ENCODE measurements around the gene ACTMAP.

- TF ChIP-seq, protein P1, sequence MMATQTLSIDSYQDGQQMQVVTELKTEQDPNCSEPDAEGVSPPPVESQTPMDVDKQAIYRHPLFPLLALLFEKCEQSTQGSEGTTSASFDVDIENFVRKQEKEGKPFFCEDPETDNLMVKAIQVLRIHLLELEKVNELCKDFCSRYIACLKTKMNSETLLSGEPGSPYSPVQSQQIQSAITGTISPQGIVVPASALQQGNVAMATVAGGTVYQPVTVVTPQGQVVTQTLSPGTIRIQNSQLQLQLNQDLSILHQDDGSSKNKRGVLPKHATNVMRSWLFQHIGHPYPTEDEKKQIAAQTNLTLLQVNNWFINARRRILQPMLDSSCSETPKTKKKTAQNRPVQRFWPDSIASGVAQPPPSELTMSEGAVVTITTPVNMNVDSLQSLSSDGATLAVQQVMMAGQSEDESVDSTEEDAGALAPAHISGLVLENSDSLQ (IDR thresholded peaks at IDR 0.05) = no peak
- no peak for TF ChIP-seq SUZ12 (IDR thresholded peaks at IDR 0.05)
These were observed 33.4 kb upstream of the ACTMAP start for GRCh38 chr19:40783711-40784110.

Data from HEK293T (cell line).